WTC11 (cell line): ENCODE results near the gene RIPK3.

Experiments
- NFE2L1 ChIP-seq: sonication (generic); formaldehyde crosslinking; IDR thresholded peaks from 2 replicates; pipeline ENCODE4 v1.8.1; 2023; ENCODE audit warnings: missing genetic modification reagents
- TF ChIP-seq, protein P1 (sequence below): fragments of 200-600 bp; IDR thresholded peaks from 2 replicates; pipeline ENCODE4 v1.8.0; 2022; ENCODE audit warnings: antibody characterized with exemption

- no peak for TF ChIP-seq NFE2L1 (CRISPR knock-in tag)
- TF ChIP-seq, protein P1, sequence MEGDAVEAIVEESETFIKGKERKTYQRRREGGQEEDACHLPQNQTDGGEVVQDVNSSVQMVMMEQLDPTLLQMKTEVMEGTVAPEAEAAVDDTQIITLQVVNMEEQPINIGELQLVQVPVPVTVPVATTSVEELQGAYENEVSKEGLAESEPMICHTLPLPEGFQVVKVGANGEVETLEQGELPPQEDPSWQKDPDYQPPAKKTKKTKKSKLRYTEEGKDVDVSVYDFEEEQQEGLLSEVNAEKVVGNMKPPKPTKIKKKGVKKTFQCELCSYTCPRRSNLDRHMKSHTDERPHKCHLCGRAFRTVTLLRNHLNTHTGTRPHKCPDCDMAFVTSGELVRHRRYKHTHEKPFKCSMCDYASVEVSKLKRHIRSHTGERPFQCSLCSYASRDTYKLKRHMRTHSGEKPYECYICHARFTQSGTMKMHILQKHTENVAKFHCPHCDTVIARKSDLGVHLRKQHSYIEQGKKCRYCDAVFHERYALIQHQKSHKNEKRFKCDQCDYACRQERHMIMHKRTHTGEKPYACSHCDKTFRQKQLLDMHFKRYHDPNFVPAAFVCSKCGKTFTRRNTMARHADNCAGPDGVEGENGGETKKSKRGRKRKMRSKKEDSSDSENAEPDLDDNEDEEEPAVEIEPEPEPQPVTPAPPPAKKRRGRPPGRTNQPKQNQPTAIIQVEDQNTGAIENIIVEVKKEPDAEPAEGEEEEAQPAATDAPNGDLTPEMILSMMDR: no peak
Observed at GRCh38 chr14:24329736-24330135, 10.1 kb downstream of the RIPK3 start.
